Effector memory CD8-positive, alpha-beta T cell (primary cell): Measurements from ENCODE around the gene ASPSCR1.
A peak's percentile ranks its signal among the peaks of the same experiment; 100 is the strongest.

Experiments used
- ATAC-seq: fragments of 150-1000 bp; cut with Tn5 transposase; replicated peaks from 2 replicates; pipeline ENCODE4 v1.10.0; 2021; ENCODE audit warnings: mild to moderate bottlenecking, moderate library complexity
- DNase-seq, 3 experiments: peaks; one replicate each; pipeline ENCODE4 v3.0.0; 2021
- H3K27ac Mint-ChIP-seq, 2 donors: one replicate each; pipeline ENCODE4 v1.8.0; 2022; ENCODE audit warnings: mild to moderate bottlenecking in 2 of 2, mixed read lengths in 2 of 2, moderate library complexity in 2 of 2
- H3K27me3 Mint-ChIP-seq, 2 donors: one replicate each; pipeline ENCODE4 v1.8.0; 2022; ENCODE audit warnings: mixed read lengths in 2 of 2
- H3K36me3 Mint-ChIP-seq: one replicate; pipeline ENCODE4 v1.8.0; 2022; ENCODE audit warnings: mild to moderate bottlenecking, moderate library complexity, mixed read lengths; ENCODE audit not compliant: insufficient read depth
- H3K4me1 Mint-ChIP-seq, 2 donors: one replicate each; pipeline ENCODE4 v1.8.0; 2022; ENCODE audit warnings: low read depth in 2 of 2, mixed read lengths in 2 of 2
- H3K4me3 Mint-ChIP-seq, 2 donors: one replicate each; pipeline ENCODE4 v1.8.0; 2022; ENCODE audit warnings: mild to moderate bottlenecking in 2 of 2, mixed read lengths in 2 of 2, moderate library complexity in 2 of 2
- H3K9me3 Mint-ChIP-seq, 2 donors: one replicate each; pipeline ENCODE4 v1.8.0; 2022; ENCODE audit warnings: mixed read lengths in 2 of 2

Gene ASPSCR1

DNA sequence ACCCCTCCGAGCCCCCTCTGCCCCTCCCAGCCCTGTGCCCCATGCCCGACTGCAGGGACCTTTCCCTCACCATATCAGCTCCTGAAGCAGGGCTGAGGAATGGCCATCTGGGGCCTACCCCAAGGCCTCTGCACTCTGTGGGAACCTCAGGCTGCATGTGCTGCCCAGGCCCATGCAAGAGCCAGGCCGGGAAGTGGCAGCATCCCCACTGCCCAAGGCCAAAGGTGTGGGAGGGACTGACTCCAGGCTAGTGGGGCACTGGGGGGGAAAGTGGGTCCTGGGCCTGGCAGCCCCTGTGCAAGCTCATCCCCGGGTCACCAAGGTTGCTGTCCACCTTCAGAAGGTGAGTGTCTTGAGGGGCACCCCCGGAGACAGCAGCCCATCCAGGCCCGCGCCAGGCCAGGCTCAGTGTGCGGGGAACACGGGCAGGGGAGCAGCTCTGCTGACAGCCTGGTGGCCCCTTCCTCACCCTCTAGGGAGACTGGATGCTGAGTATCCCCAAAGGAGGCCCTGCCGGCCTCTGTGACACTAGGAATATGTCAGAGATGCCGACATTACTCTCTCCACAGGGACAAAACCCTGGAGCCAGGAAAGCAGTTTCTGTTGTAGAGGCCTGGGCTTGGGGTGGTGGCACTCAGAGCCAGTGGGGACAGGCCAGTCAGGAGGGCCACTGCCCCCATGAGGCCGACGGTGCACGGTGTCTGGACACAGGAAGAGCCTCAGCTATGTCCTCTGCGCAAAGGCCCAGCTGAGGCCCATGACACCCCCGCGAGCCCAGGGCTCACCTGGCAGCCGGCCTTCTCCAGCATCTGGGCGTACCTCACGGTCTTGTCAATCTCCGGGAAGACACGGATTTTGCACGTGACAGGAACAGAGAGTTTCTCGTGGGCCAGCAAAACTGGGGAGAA is 84.9 kb downstream of the ASPSCR1 start:
- H3K27ac Mint-ChIP-seq: no peak overlapping the region
- no peaks in the 10 kb centered on the region for H3K27me3 Mint-ChIP-seq
- H3K9me3 Mint-ChIP-seq: no peaks in the 10 kb centered on the region
- ATAC-seq (no peak), DNase-seq (no peak)
- H3K4me1 Mint-ChIP-seq: peaks cover 7 to 12% of the 10 kb centered on the region in 2 donors
- peaks cover 25% of the 10 kb centered on the region for H3K36me3 Mint-ChIP-seq
- no peak overlapping the region for H3K4me3 Mint-ChIP-seq

DNA sequence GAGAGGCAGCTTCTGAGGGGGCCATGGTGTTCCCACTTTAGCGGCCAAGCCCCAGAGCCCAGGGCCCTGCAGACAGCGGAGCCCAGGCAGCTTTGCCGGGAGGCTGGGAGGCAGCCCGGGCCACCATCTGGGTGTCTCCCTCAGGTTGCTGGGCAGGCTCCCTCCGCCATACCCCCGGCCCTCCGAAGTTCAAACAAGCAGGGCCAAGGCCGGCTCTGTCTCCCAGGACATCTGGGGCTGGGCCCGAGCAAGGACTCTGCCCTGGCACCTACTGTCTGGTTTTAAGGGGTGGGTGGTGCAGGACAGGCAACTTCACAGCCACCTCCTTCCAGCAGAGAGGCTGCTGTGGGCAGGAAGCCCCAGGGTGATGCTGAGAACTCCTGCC is 85.5 kb downstream of the ASPSCR1 start:
- no peaks in the 10 kb centered on the region for H3K27me3 Mint-ChIP-seq
- no peak for ATAC-seq
- peaks cover 7 to 12% of the 10 kb centered on the region in 2 donors for H3K4me1 Mint-ChIP-seq
- no peak overlapping the region for H3K27ac Mint-ChIP-seq
- H3K4me3 Mint-ChIP-seq: no peak overlapping the region
- no peak for DNase-seq
- H3K36me3 Mint-ChIP-seq: peaks cover 20% of the 10 kb centered on the region
- H3K9me3 Mint-ChIP-seq: no peaks in the 10 kb centered on the region

DNA sequence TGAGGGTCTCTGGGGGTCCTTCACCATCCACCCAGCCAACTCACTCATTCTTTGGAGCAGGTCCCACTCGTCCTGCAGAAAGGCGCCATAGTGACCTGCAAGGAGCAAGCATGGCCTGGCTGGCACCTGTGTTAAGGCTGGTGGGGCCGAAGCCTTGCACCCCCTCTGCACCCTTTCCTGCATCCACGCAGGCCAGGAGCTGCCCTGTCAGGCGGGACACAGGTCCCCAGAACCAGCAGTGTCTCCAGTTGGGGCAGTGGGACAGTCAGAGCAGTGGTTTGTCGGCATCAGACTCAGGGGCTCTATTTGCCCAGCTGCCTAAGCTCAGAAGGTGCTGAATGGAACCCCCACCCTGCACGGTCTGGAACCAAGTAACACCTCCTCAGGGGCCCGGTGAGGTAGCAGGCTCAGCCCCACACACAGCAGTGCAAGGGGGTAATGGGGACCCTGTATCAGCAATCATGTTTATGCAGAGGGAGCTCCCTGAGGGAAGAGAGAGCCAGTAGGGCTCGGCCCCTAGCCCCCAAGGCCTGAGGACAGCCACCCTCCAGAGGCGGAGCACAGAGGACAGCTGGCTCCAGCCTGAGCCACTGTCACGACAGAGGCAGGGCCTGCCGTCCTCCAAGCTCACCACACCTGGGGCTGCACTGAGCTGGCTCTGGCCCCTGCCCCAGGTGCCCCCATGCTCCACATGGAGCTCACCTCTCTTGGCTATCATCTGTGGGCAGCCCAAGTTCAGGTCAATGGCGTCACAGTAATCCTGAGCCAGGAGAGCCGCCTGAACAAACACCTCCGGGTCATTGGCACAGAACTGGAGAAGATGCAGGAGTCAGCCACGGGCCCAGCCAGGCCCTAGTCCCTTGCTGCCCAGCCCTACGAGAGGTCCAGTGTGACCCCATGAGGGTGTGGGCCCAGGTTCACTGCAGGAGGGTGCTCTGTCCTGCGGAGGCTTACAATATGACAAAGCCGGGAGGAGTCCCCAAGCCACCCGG is 86.3 kb downstream of the ASPSCR1 start:
- Mint-ChIP-seq H3K4me1 (peaks cover 7 to 12% of the 10 kb centered on the region in 2 donors), H3K36me3 (peaks cover 20% of the 10 kb centered on the region), H3K27me3 (no peaks in the 10 kb centered on the region), H3K9me3 (no peaks in the 10 kb centered on the region), H3K4me3 (peak overlapping the region; percentile 57 to 68), H3K27ac (peak overlapping the region in 1 of 2 donors; percentile 83)
- DNase-seq (no peak), ATAC-seq (no peak)

DNA sequence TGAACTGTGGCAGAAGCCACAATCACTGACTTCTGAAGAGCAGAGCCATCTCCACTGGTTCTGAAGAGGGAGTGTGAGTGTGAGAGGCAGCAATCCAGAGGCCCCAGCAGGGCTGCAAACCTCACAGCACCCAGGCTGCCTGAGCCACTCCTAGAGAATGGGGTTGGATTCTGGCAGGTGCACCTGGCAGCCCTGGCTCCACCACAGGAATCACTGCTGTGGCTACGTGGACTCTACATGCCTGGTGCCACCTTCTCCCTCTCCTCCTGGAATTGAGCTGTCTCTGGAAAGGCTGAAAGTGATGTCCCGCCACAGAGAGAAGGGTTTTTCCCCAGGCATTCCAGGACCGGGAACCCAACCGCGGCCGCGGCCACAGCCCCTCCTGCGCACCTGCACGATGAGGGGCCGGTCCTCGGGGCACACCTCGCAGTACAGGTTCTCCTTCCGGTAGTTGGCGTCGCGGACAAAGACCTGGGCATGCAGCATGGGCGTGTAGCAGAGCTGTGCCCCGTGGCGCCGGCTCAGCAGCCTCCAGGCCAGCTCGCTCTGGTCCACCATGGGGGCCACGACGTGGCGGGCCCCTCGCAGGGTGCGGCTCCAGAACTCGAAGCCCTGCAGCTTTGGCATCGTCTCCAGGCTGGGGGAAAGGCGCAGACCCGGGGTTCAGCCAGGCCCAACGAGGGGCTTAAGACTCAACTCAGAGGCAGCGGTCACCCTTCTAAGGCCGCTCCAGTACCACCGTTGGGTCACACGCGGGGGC is 87.2 kb downstream of the ASPSCR1 start:
- ATAC-seq: no peak
- H3K9me3 Mint-ChIP-seq: no peaks in the 10 kb centered on the region
- H3K27ac Mint-ChIP-seq: peak overlapping the region; percentile 35 to 83
- peaks cover 20% of the 10 kb centered on the region for H3K36me3 Mint-ChIP-seq
- no peak for DNase-seq
- H3K4me1 Mint-ChIP-seq: peaks cover 7 to 12% of the 10 kb centered on the region in 2 donors
- H3K4me3 Mint-ChIP-seq: peak overlapping the region; percentile 57 to 68
- no peaks in the 10 kb centered on the region for H3K27me3 Mint-ChIP-seq

DNA sequence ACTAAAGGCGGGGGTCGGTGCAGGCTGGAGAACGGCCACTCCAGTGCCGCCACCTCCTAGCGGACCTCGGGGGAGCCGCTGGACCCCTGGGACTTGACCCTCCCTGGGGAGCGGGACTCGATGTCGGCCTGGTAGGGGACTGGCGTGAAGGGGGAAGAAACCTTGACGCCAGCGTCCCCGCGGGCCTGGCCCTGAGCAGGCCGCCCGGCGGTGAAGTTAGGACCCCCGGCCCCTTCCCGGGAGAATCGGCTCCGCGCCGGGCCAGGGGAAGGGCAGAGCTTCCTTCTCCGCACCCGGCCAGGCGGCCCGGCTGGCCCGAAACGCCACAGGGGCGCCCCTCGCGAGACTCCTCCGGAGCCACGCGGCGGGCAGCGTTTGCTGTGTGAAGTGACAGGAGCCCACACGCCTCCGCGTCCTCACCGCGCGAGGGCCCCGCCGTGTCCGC is 87.8 kb downstream of the ASPSCR1 start:
- Mint-ChIP-seq H3K27me3 (no peaks in the 10 kb centered on the region), H3K27ac (peak overlapping the region in 1 of 2 donors; percentile 95)

DNA sequence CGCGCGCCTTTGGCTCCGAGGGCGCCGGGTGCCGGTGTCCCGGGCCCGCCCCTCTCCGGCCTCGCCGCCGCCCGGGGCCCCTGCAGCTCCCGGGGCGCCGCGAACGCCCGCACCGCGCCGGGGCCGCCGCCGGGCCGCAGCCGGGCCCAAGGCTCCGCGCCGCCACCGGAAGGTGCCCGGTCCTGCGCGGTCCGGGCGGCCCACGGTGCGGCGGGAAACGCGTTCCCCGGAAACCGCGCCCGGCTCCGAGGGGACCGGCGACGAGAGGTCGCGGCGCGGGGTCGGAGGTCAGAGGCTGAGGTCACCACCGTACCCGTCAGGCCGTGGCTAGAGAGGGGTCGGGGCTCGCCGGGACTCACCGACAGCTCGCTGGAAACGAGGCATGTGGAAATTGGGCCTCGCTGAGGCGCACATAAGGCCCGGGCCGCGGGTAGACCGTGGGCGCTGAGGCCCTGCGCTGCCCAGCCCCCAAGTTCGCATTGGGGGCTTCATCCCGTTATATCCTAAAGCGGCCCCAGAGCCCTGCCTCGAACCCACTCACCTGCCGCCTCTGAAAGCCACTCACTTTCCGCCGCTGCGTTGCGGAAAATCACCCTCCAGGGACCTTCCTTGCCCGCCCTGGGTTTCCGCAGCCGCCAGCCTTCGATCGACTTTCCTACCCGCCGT is 88.3 kb downstream of the ASPSCR1 start, which contains the start of gene DUS1L:
Gene DUS1L, minus strand, starts transcription at position 167 of the 666 bp plus-strand sequence. CDS start 745 bp downstream, outside the sequence.
- Mint-ChIP-seq H3K36me3 (peaks cover 14% of the 10 kb centered on the region), H3K27ac (peak within 1 kb of the TSS; percentile 94 to 95), H3K9me3 (no peaks in the 10 kb centered on the region), H3K27me3 (no peaks in the 10 kb centered on the region), H3K4me1 (peaks cover 7 to 8% of the 10 kb centered on the region in 2 donors), H3K4me3 (peak within 1 kb of the TSS; percentile 82 to 84)
- DNase-seq (peak; percentile 64 to 72 (median 72)), ATAC-seq (peak; percentile 89)

More for the DNA sequence above, 87.8 kb downstream of the ASPSCR1 start:
- no peaks in the 10 kb centered on the region for H3K9me3 Mint-ChIP-seq
- peaks cover 7 to 9% of the 10 kb centered on the region in 2 donors for H3K4me1 Mint-ChIP-seq
- peaks cover 17% of the 10 kb centered on the region for H3K36me3 Mint-ChIP-seq
- H3K4me3 Mint-ChIP-seq: peak overlapping the region; percentile 57 to 68
- DNase-seq (peak in 1 of 3 experiments; percentile 26), ATAC-seq (peak; percentile 71)
